GM12874 (cell line): ENCODE data around the gene LRRC71.

Source experiments
- CTCF ChIP-seq: IDR thresholded peaks from 2 replicates; pipeline ENCODE4 v1.5.1; 2011; ENCODE audit warnings: low read depth, mild to moderate bottlenecking, control low read depth, low read length, moderate library complexity; ENCODE audit not compliant: insufficient read depth

Gene LRRC71

GRCh38 chr1:156901966-156902915 lies 18.2 kb upstream of the LRRC71 start:
- no peak for TF ChIP-seq CTCF

DNA sequence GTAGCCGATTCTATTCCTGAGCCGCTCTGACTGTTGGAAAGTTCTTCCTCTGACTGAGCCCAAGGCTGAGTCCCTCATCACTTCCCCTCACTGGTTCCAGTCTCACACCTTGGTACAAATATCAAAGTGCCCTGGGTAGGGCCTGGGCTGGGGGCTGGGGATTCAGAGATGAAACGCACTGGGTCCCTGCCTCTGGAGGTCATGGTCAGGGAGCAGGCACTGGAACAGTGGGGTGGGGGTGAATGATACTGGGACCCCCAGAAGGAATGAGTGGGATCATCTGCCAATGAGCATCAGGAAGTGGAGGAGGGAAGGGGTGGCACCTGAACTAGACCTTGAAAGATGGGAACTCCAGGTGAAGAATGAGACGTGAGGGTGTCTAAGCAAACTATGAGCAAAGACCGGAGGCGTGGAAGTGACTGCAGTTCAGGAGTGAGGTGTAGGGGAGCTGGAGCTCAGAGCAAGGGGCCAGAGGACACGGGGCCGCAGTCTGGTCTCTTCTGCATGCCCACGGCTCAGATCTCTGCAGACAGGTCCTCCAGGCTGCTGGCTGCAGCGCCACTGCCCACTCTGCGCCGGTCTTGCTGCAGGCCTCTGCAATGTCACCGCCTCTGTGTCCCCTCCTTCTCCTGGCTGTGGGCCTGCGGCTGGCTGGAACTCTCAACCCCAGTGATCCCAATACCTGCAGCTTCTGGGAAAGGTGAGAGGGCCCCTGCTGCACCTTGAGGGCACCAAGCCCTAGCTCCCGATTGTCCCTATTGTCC lies 16.9 kb upstream of the LRRC71 start:
- TF ChIP-seq CTCF = no peak

DNA sequence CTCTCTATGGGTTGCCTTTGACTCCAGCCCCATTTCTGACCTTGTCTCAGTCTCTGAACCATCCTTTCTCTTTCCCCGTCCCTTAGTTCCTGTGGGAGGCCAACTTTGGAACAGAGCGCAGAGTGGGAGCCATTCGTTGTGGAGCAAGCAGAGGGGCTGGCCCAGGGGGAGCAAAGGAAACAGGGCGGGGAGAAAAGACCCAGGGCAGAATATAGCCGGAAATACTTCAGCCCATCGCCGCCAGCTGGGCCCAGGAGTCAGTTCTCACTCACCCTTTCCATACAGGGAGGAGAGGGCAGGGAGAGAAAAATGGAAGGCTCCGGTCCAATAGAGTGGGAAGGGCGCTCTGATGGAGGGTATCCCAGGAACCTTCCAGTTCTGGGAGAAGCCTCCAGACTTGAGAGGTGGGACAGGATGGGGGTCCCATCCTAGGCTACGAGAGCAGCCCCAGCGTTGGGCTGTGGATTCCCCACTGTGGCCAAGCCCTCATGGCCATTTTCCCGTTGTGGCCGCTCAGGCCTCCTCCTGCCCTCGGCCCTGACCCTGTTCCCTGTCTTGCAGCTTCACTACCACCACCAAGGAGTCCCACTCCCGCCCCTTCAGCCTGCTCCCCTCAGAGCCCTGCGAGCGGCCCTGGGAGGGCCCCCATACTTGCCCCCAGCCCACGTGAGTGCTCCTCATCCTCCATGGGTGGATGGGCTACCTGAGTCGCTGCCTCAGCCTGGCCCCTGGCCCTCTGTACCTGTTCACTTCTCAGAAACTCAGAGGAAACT lies 16.1 kb upstream of the LRRC71 start:
- no peak for TF ChIP-seq CTCF

DNA sequence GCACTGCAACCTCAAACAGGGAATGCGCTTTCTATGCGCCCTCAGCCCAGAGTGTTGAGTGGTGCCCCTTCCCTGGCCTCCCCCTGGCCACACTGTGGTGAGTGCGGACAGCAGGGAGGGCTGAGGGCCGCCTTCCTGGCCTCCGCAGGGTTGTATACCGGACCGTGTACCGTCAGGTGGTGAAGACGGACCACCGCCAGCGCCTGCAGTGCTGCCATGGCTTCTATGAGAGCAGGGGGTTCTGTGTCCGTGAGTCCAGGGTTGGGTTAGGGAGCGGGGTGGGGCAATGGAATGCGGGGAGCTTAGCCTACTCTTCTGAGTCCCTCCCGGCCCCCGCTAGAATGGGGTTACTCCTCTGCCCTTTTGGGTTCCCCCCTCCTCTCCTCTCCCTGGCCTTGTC lies 15.3 kb upstream of the LRRC71 start:
- TF ChIP-seq CTCF = no peak

- TF ChIP-seq CTCF = no peak
These were observed 14.8 kb upstream of the LRRC71 start for GRCh38 chr1:156905651-156906050.

- TF ChIP-seq CTCF = no peak
These were observed 14.1 kb upstream of the LRRC71 start for GRCh38 chr1:156906206-156906906.
